ENCODE data around the gene GDPD4.

GDPD4 gene

GRCh38 chr11:77167111-77167626, 134.3 kb downstream of the GDPD4 start:
- Histone ChIP-seq H3K9me3 (ENCODE audit: control insufficient read depth, insufficient read depth, low read length) (no peaks in the 10 kb centered on the region), H3K4me1 (ENCODE audit: insufficient read depth, low read length) (peaks cover 24% of the 10 kb centered on the region), H3K9ac (ENCODE audit: low read depth, low read length) (no peak overlapping the region), H3K36me3 (ENCODE audit: insufficient read depth, low read length) (no peaks in the 10 kb centered on the region)
